K562 (cell line): Measurements from ENCODE around the gene SLC4A2. TPM values are rescaled to one million over a fixed set of nuclear protein-coding genes. Genes with fewer than 3 reads are reported as not detected.

Source experiments
- CCAR2 ChIP-seq: fragments of 200-400 bp; formaldehyde crosslinking; IDR thresholded peaks from 2 replicates; pipeline ENCODE4 v1.6.1; 2017; ENCODE audit warnings: mild to moderate bottlenecking, low read depth, low read length
- DMBX1 ChIP-seq: fragments of 250-450 bp; sonication (Bioruptor Pico); IDR thresholded peaks from 2 replicates; pipeline ENCODE4 v1.8.0; 2022; ENCODE audit warnings: inconsistent platforms, mild to moderate bottlenecking, moderate library complexity, borderline replicate concordance
- IRF1 ChIP-seq: sonication (generic); formaldehyde crosslinking; IDR thresholded peaks from 2 replicates; pipeline ENCODE4 v1.8.0; 2022; ENCODE audit warnings: missing genetic modification reagents, mild to moderate bottlenecking, borderline replicate concordance
- KHSRP ChIP-seq: fragments of 450-650 bp; IDR thresholded peaks from 2 replicates; pipeline ENCODE4 v1.6.1; 2017
- MEIS2 ChIP-seq: fragments of 450-650 bp; IDR thresholded peaks from 2 replicates; pipeline ENCODE4 v1.6.1; 2014; ENCODE audit warnings: mild to moderate bottlenecking; ENCODE audit not compliant: partially characterized antibody
- NR1H2 ChIP-seq: sonication (generic); formaldehyde crosslinking; IDR thresholded peaks from 2 replicates; pipeline ENCODE4 v1.4.0; 2020; ENCODE audit warnings: mild to moderate bottlenecking, missing genetic modification reagents
- ZBTB40 ChIP-seq, 2 experiments: fragments of 450-650 bp in 1 of 2; sonication (generic) in 1 of 2; formaldehyde crosslinking in 1 of 2; IDR thresholded peaks; 2 replicates each; pipeline versions ENCODE4 v1.7.1 to v1.9.0; 2016 to 2022; ENCODE audit warnings: inconsistent platforms in 1 of 2, mild to moderate bottlenecking in 1 of 2, missing genetic modification reagents in 1 of 2
- ZNF184 ChIP-seq: sonication (generic); formaldehyde crosslinking; IDR thresholded peaks from 2 replicates; pipeline ENCODE4 v1.5.0; 2020; ENCODE audit warnings: missing genetic modification reagents
- ZNF316 ChIP-seq: fragments of 450-650 bp; IDR thresholded peaks from 2 replicates; pipeline ENCODE4 v1.6.1; 2016
- ZNF639 ChIP-seq, 2 experiments: fragments of 200-800 bp in 1 of 2; sonication (Bioruptor generic) in 1 of 2; sonication (generic) in 1 of 2; formaldehyde crosslinking in 1 of 2; IDR thresholded peaks in 1 of 2; conservative IDR thresholded peaks in 1 of 2; 2 replicates each; pipeline versions ENCODE4 v1.5.0 to v1.6.1; 2016 to 2020; ENCODE audit warnings: missing compliant biosample characterization in 1 of 2, missing genetic modification characterization in 1 of 2, missing genetic modification reagents in 1 of 2
- ZNF79 ChIP-seq: fragments of 250-450 bp; sonication (Bioruptor Pico); IDR thresholded peaks from 2 replicates; pipeline ENCODE4 v1.4.0; 2020; ENCODE audit warnings: low read depth, mild to moderate bottlenecking, moderate library complexity
- polyA plus RNA-seq, 8 experiments: library from polyadenylated mRNA; depleted of rRNA in 4 of 8; stranded (reverse) in 5 of 8; unstranded in 3 of 8; fragments of >200 nt; fragmentation: Nextera tagmentation in 2 of 8; fragmentation: Illumina TruSeq in 1 of 8; extraction: Ambion mirVana in 2 of 8; extraction: Trizol in 1 of 8; gene quantifications; 2 replicates each; pipeline versions ENCODE4 v1.2.1 to v1.2.3, GENCODE V29; 2011 to 2014; ENCODE audit warnings: inconsistent platforms in 1 of 8, missing spikeins in 1 of 8
- total RNA-seq, 7 experiments: library from RNA; depleted of rRNA in 6 of 7; stranded (reverse); fragments of >200 nt in 6 of 7; fragmentation: Illumina TruSeq in 2 of 7; extraction: Trizol in 2 of 7; gene quantifications; 2 replicates each; pipeline versions ENCODE4 v1.2.1 to v1.2.3, GENCODE V29; 2011 to 2021; ENCODE audit warnings: low replicate concordance in 1 of 7
- TF ChIP-seq, protein P1 (sequence below): fragments of 250-450 bp; sonication (Bioruptor Pico); IDR thresholded peaks from 2 replicates; pipeline ENCODE4 v1.6.1; 2021; ENCODE audit warnings: mild to moderate bottlenecking
- TF ChIP-seq, protein P2 (sequence below): sonication (generic); formaldehyde crosslinking; IDR thresholded peaks from 2 replicates; pipeline ENCODE4 v1.8.0; 2023; ENCODE audit warnings: mild to moderate bottlenecking, missing genetic modification reagents

The SLC4A2 gene
- total and polyA plus RNA-seq, 9 of the 15 experiments (the other 6 are each of a cell fraction or from before 2014, with no cell fraction given): 11.4 to 375 (median 130) TPM

GRCh38 chr7:151057989-151058780 is 1.2 kb upstream of the SLC4A2 start (continued):
- no peak for TF ChIP-seq CCAR2
- TF ChIP-seq, protein P1, sequence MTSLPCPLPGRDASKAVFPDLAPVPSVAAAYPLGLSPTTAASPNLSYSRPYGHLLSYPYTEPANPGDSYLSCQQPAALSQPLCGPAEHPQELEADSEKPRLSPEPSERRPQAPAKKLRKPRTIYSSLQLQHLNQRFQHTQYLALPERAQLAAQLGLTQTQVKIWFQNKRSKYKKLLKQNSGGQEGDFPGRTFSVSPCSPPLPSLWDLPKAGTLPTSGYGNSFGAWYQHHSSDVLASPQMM (CRISPR knock-in tag): no peak
- no peak for TF ChIP-seq ZNF184 (CRISPR knock-in tag)
- no peak for TF ChIP-seq ZNF316
- peak; percentile 94 for TF ChIP-seq ZBTB40 (IDR thresholded peaks at IDR 0.05)
- no peak for TF ChIP-seq ZBTB40 (CRISPR knock-in tag; IDR thresholded peaks at IDR 0.05)
- no peak for TF ChIP-seq ZNF79 (CRISPR knock-in tag)
- peak in 1 of 2 experiments; percentile 98; a peak in 2 of 4 replicates for TF ChIP-seq ZNF639 (CRISPR knock-in tag; conservative IDR thresholded peaks at IDR 0.05 in 1 of 2, IDR thresholded peaks at IDR 0.05 in 1 of 2)
- TF ChIP-seq, protein P2, sequence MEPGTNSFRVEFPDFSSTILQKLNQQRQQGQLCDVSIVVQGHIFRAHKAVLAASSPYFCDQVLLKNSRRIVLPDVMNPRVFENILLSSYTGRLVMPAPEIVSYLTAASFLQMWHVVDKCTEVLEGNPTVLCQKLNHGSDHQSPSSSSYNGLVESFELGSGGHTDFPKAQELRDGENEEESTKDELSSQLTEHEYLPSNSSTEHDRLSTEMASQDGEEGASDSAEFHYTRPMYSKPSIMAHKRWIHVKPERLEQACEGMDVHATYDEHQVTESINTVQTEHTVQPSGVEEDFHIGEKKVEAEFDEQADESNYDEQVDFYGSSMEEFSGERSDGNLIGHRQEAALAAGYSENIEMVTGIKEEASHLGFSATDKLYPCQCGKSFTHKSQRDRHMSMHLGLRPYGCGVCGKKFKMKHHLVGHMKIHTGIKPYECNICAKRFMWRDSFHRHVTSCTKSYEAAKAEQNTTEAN (CRISPR knock-in tag): no peak
- TF ChIP-seq IRF1 (CRISPR knock-in tag): no peak
- no peak for TF ChIP-seq MEIS2
- no peak for TF ChIP-seq KHSRP
- peak; percentile 64; the same call in 1 of the 2 replicates for TF ChIP-seq DMBX1
- TF ChIP-seq NR1H2: peak; percentile 91; the same call in 1 of the 2 replicates
